ENCODE data around the gene DMRT3. TPM values are rescaled to one million over a fixed set of nuclear protein-coding genes. Genes with fewer than 3 reads are reported as not detected.

DMRT3 gene
- total RNA-seq, 1 donor from 2014 or later, result not detected

DNA sequence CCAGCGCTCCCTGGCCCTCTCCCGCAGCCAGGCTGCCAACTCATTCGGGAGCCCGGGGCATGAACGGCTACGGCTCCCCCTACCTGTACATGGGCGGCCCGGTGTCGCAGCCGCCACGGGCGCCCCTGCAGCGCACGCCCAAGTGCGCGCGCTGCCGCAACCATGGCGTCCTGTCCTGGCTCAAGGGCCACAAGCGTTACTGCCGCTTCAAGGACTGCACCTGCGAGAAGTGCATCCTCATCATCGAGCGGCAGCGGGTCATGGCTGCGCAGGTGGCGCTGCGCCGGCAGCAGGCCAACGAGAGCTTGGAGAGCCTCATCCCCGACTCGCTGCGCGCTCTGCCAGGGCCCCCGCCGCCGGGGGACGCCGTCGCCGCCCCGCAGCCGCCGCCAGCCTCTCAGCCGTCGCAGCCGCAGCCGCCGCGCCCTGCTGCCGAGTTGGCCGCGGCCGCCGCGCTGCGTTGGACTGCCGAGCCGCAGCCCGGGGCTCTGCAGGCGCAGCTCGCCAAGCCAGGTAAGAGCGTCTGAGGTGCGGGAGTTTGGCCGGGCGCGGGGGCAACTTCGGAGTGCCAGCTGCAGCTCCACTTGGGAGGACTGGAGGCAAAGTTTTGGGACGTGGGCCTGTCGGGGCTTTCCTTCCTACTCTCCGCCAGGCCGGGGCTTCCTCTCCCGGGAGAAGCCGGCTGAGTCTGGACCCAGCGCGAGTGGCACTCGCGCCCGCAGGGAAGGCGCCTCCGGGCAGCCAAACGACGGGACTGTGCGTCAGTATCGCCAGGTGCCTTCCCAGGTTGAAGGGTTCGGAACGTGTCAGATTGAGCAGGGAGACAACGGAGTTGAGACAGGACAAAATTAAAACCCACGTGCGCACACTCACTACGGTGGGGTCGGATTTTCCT, 735 bp downstream of the DMRT3 start:
- Histone ChIP-seq H3K79me2 (ENCODE audit: insufficient read depth, low read length) (no peaks in the 10 kb centered on the region), H3K4me1 (ENCODE audit: insufficient read depth, low read length) (no peaks in the 10 kb centered on the region), H3K4me2 (ENCODE audit: low read length) (peak overlapping the region; percentile 30), H3K27ac (ENCODE audit: low read depth, low read length) (no peak overlapping the region), H3K36me3 (ENCODE audit: insufficient read depth, low read length) (no peaks in the 10 kb centered on the region), H3K9me3 (ENCODE audit: insufficient read depth, low read depth, low read length) (peaks cover 3% of the 10 kb centered on the region), H4K20me1 (ENCODE audit: insufficient read depth, low read length) (no peaks in the 10 kb centered on the region), H3K4me3 (ENCODE audit: insufficient read depth, low read depth, low read length) (no peak overlapping the region), H3K9ac (ENCODE audit: low read length) (no peak overlapping the region), H3K27me3 (ENCODE audit: insufficient read depth, low read length) (peaks cover 86% of the 10 kb centered on the region), H2AFZ (ENCODE audit: low read depth, low read length) (no peak overlapping the region)
- peaks cover 79% of the 10 kb centered on the region for H3K27me3 Mint-ChIP-seq (ENCODE audit: low read depth, unreplicated experiment)
- no peak for FAIRE-seq
- H3K4me1 Mint-ChIP-seq (ENCODE audit: low read depth, unreplicated experiment), result no peaks in the 10 kb centered on the region
- H3K4me3 Mint-ChIP-seq (ENCODE audit: unreplicated experiment), result no peak overlapping the region
- peaks cover 18% of the 10 kb centered on the region for H3K9me3 Mint-ChIP-seq (ENCODE audit: unreplicated experiment)
- no peaks in the 10 kb centered on the region for H3K36me3 Mint-ChIP-seq (ENCODE audit: low read depth, unreplicated experiment)
- peak; percentile 85 for TF ChIP-seq EZH2 (IDR thresholded peaks at IDR 0.05; ENCODE audit: insufficient read depth, low read length)
- TF ChIP-seq, protein P1, sequence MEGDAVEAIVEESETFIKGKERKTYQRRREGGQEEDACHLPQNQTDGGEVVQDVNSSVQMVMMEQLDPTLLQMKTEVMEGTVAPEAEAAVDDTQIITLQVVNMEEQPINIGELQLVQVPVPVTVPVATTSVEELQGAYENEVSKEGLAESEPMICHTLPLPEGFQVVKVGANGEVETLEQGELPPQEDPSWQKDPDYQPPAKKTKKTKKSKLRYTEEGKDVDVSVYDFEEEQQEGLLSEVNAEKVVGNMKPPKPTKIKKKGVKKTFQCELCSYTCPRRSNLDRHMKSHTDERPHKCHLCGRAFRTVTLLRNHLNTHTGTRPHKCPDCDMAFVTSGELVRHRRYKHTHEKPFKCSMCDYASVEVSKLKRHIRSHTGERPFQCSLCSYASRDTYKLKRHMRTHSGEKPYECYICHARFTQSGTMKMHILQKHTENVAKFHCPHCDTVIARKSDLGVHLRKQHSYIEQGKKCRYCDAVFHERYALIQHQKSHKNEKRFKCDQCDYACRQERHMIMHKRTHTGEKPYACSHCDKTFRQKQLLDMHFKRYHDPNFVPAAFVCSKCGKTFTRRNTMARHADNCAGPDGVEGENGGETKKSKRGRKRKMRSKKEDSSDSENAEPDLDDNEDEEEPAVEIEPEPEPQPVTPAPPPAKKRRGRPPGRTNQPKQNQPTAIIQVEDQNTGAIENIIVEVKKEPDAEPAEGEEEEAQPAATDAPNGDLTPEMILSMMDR (IDR thresholded peaks at IDR 0.05; ENCODE audit: insufficient read depth, low read depth, low read length), result no peak
- H3K27ac Mint-ChIP-seq (ENCODE audit: unreplicated experiment), result no peak overlapping the region
- DNase-seq (ENCODE audit: low read depth), result no peak

DNA sequence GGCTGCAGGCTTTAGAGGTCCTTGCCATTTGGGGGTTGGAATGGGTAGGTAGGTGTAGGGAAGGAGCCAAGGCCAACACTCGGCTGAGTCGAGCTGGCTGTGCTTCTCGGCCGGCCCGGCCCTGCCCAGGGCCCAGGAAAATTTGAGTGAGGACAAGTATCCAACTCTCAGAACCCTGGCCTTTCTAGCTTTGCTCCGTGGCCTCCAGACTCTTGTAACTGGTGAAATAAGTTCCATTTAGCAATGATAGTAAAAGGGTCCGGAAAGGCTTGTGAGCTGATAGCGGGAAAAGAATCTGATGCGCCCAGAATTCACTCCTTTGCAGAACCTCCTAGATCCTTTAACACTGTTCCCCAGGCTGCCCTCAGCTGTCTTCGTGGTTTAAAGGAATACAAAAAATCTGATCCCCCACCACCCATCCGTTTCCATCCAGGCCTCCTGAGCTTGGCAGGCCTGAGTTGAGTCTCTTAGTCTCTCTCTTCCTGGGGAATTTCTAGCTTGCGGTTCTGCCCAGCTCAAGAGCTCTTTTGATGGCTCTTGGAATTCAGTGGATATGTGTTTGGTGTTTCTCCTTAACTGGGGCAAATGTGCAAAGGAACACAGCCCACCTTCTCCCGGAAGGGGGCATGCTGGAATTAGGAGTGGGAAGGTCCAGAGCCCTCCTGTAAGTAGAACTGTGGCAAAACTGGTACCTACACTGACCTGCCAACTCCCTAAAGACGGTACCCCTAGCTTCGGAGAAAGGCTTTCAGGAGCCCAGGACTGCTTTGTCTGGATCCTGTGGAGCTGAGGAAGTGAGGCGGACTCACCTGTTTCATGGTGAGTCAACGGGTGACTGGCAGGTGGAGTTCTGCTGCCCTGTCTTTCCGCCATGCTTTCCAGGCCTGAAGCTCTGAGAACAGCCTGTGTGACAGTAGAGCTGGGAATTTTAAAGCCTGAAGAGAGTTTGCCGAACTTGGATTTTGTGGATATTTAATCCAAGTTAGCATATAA, 1.7 kb downstream of the DMRT3 start:
- Mint-ChIP-seq H3K4me1 (ENCODE audit: low read depth, unreplicated experiment) (no peaks in the 10 kb centered on the region), H3K9me3 (ENCODE audit: unreplicated experiment) (peaks cover 16% of the 10 kb centered on the region), H3K36me3 (ENCODE audit: low read depth, unreplicated experiment) (no peaks in the 10 kb centered on the region), H3K27me3 (ENCODE audit: low read depth, unreplicated experiment) (peaks cover 85% of the 10 kb centered on the region), H3K27ac (ENCODE audit: unreplicated experiment) (no peak overlapping the region), H3K4me3 (ENCODE audit: unreplicated experiment) (no peak overlapping the region)
- Histone ChIP-seq H3K36me3 (ENCODE audit: insufficient read depth, low read length) (no peaks in the 10 kb centered on the region), H4K20me1 (ENCODE audit: insufficient read depth, low read length) (no peaks in the 10 kb centered on the region), H3K79me2 (ENCODE audit: insufficient read depth, low read length) (no peaks in the 10 kb centered on the region), H3K4me1 (ENCODE audit: insufficient read depth, low read length) (no peaks in the 10 kb centered on the region), H3K4me3 (ENCODE audit: insufficient read depth, low read depth, low read length) (no peak overlapping the region), H3K27me3 (ENCODE audit: insufficient read depth, low read length) (peaks cover 78% of the 10 kb centered on the region), H3K27ac (ENCODE audit: low read depth, low read length) (no peak overlapping the region), H2AFZ (ENCODE audit: low read depth, low read length) (no peak overlapping the region), H3K4me2 (ENCODE audit: low read length) (no peak overlapping the region), H3K9me3 (ENCODE audit: insufficient read depth, low read depth, low read length) (peaks cover 3% of the 10 kb centered on the region), H3K9ac (ENCODE audit: low read length) (no peak overlapping the region)
- DNase-seq (ENCODE audit: low read depth), result no peak
- TF ChIP-seq EZH2 (IDR thresholded peaks at IDR 0.05; ENCODE audit: insufficient read depth, low read length), result no peak
- TF ChIP-seq, protein P1 (IDR thresholded peaks at IDR 0.05; ENCODE audit: insufficient read depth, low read depth, low read length), result no peak
- no peak for FAIRE-seq
